Coronary artery (tissue), 2 donors: Measurements from ENCODE around the gene GBA2.

Experiments
- DNase-seq: peaks from one replicate; pipeline ENCODE4 v3.0.0-alpha.2; 2017; ENCODE audit warnings: low spot score
- H3K27ac ChIP-seq, 2 donors: fragments of 200-600 bp; sonication (generic); one replicate each; pipeline ENCODE4 v1.5.1; 2016 to 2019
- H3K4me3 ChIP-seq: fragments of 200-600 bp; sonication (generic); 2 replicates; pipeline ENCODE4 v1.5.1; 2016; ENCODE audit warnings: mild to moderate bottlenecking, moderate library complexity
- TF ChIP-seq, protein P1 (sequence below): fragments of 200-600 bp; sonication (generic); IDR thresholded peaks from one replicate; pipeline ENCODE4 v1.5.1; 2019; ENCODE audit warnings: antibody characterized with exemption

Gene GBA2

DNA sequence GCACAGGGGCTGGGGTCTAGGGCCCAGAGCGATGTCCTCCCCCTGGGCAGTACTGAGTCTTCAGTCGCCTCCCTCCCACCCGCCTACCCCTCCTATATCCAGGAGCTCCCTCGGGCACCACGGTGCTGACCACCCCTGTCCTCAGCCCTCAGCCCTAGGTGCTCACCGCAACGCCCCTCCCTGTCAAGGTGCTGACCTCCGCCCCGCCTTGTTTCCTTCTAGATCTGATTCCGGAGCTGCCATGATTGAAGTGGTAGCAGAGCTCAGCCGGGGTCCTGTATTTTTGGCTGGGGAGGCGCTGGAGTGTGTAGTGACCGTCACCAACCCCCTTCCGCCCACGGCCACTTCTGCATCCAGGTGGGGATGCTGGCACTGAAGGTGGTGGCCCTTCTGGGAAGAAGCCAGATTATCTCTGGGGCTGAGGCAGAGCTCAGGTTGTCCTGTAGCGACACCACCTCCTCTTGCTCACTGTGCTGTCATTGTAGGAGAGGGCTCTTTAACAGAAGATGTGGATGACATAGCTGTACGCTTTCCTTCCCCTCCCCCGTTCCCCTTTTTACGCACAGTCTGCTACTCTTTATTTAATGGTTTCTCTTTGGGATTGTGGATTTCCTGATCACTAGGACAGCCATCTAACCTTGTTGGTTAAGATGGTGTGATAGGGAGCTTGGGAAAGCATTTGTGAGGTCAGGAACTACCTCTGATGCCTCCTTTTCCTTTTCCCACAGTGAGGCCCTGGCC lies 657 bp upstream of the GBA2 start:
- peak overlapping the region; percentile 90 for H3K4me3 ChIP-seq
- peak overlapping the region; percentile 93 to 97 for H3K27ac ChIP-seq
- no peak for DNase-seq
- TF ChIP-seq, protein P1, sequence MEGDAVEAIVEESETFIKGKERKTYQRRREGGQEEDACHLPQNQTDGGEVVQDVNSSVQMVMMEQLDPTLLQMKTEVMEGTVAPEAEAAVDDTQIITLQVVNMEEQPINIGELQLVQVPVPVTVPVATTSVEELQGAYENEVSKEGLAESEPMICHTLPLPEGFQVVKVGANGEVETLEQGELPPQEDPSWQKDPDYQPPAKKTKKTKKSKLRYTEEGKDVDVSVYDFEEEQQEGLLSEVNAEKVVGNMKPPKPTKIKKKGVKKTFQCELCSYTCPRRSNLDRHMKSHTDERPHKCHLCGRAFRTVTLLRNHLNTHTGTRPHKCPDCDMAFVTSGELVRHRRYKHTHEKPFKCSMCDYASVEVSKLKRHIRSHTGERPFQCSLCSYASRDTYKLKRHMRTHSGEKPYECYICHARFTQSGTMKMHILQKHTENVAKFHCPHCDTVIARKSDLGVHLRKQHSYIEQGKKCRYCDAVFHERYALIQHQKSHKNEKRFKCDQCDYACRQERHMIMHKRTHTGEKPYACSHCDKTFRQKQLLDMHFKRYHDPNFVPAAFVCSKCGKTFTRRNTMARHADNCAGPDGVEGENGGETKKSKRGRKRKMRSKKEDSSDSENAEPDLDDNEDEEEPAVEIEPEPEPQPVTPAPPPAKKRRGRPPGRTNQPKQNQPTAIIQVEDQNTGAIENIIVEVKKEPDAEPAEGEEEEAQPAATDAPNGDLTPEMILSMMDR = no peak

DNA sequence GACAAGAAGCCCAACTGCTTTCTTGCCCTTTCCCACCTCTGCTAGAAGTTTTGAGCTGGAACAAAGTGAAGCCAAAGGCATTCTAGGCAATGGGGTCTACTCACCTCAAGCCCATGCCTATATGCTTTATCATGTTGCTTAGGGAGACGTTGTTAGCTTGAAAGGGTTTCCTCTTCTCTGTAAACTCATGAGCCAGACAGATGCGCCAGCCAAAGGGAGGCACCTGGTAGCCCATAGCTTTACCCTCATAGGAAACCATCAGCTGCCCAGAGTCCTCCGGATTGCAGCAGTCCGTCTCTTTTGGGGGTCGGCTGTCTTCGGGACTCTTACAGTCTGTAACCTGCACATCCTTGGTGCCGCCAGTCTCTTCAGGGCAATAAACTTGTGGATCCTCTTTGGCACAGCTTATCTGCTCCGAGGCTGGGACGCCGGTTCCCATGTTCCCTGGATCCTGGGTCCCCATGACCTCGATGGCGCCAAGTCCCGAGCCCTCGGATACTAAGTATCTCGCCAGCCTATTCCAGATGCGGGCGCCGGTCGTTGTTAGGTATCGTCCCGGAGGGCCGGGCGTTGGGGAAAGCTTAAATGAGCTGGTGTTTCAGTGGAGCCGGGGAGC lies 678 bp downstream of the GBA2 start:
- no peak for DNase-seq
- TF ChIP-seq, protein P1 = no peak
- peak overlapping the region; percentile 93 to 97 for H3K27ac ChIP-seq
- peak overlapping the region; percentile 90 for H3K4me3 ChIP-seq

DNA sequence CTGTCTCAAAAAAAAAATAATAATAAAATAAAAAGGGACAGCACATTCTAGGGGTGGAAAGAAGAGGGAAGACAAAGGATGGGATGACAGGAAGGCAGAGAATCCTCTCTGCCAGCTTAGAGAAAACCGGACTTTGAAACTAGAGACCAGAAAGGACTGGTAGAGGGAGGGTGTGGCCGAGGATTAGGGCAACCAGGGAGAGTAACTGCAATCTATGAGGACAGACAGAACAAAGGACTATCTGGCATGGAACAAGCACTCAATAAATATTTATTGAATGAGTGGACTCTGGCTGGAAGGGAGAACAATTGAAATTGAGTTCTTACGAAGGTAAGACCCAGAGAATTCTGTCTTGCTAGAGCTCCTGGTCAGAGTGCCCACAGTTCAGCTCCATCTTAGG lies 2.4 kb downstream of the GBA2 start:
- Histone ChIP-seq H3K4me3 (peak overlapping the region; percentile 90), H3K27ac (peak overlapping the region; percentile 21 to 97)

DNA sequence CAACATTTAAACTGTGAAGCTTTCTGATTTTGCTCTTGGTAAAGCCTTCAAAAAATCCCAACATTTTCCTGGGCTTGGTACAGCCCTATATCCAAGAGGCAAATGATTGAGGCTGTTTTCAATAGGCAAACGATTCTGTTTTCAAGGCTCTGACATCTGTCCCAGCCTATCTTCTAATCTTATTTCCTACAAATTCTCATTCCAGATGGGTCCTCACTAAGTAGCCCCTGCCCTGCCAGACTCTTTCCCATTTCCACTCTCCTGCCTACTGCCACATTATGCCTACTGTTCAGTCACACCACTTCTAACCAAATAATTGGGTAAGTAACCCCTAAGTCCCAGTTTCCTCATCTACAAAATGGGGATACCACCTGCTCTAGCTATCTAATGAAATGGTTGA lies 3.5 kb downstream of the GBA2 start:
- Histone ChIP-seq H3K4me3 (peak overlapping the region; percentile 90), H3K27ac (peak overlapping the region in 1 of 2 donors; percentile 3)
- DNase-seq = no peak
- TF ChIP-seq, protein P1 = no peak

More for the DNA sequence above, 2.4 kb downstream of the GBA2 start:
- TF ChIP-seq, protein P1 = no peak
- no peak for DNase-seq

DNA sequence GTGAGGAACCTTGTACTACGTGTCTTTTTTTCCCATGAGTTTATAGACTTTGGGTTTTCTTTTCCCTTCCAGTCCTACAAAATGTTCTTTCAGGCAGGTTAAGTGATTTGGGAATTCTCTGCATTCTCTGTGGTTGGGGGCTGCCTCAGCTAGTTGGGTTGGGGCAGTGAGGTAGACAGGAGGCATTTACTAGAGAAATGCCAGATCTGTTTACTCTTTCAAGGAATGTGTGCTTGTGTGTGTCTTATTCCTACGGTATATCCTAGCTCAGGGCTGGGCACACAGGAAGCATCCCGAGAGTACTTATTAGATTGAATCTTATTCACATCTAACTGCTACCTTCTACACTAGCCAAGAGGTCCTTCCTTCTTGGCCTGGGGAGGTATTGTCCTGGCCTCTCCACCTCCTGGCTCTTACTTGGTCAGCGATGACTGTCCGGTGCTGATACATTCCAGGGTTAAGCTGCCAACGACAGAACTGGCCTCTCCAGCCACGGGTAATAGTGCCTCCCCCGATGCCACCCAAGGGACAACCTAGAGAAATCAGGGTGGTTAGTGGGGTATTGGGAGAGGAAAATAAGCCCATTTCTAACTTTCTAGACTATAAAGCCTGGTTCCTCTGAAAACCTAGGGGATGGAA lies 5.0 kb downstream of the GBA2 start:
- Histone ChIP-seq H3K27ac (no peak overlapping the region), H3K4me3 (no peak overlapping the region)
- peak; percentile 52 for DNase-seq
- TF ChIP-seq, protein P1 = no peak

DNA sequence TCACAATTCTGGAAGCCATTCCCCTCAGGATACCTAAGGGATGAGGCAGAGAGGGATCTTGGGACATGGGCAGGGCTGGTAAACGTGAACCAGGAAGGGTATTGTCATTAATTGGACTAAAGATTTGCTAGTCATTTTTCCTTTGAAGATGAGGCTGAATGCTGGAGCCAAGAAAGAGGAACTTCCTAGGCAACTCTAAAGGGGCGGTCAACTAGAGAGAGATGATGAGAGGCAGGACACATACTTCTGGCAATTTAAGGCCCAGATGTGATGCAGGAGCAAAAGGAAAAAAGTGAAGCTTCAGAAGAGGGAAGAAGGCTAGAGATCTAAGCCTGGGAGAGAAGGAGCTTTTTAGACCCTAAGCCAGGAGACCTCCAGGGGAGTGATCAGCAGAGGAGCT lies 5.6 kb downstream of the GBA2 start:
- Histone ChIP-seq H3K27ac (no peak overlapping the region), H3K4me3 (no peak overlapping the region)
- TF ChIP-seq, protein P1 = no peak
- DNase-seq = no peak
